ENCODE measurements around the gene GALNT9. TPM values are rescaled to one million over a fixed set of nuclear protein-coding genes. Genes with fewer than 3 reads are reported as not detected.

GALNT9 gene
- total RNA-seq, 1 donor from 2014 or later, result not detected

GRCh38 chr12:132259364-132259871 lies 70.0 kb downstream of the GALNT9 start:
- DNase-seq (ENCODE audit: low read depth) (no peak), FAIRE-seq (no peak)
- Histone ChIP-seq H3K36me3 (ENCODE audit: control insufficient read depth, insufficient read depth, low read length) (no peaks in the 10 kb centered on the region), H3K4me3 (ENCODE audit: low read depth, low read length) (no peak overlapping the region), H3K27me3 (ENCODE audit: control insufficient read depth, insufficient read depth, low read length) (no peaks in the 10 kb centered on the region)
- no peak for TF ChIP-seq CTCF (IDR thresholded peaks at IDR 0.05; ENCODE audit: insufficient read depth, low read length, severe bottlenecking)

- H3K27me3 ChIP-seq (ENCODE audit: control insufficient read depth, insufficient read depth, low read length), result no peaks in the 10 kb centered on the region
- no peak for TF ChIP-seq CTCF (IDR thresholded peaks at IDR 0.05; ENCODE audit: insufficient read depth, low read length, severe bottlenecking)
- FAIRE-seq (no peak), DNase-seq (ENCODE audit: low read depth) (no peak)
- no peak overlapping the region for H3K4me3 ChIP-seq (ENCODE audit: low read depth, low read length)
- no peaks in the 10 kb centered on the region for H3K36me3 ChIP-seq (ENCODE audit: control insufficient read depth, insufficient read depth, low read length)
These were observed 70.8 kb downstream of the GALNT9 start for GRCh38 chr12:132258543-132258942.

GRCh38 chr12:132257955-132258490 lies 71.4 kb downstream of the GALNT9 start:
- H3K36me3 ChIP-seq (ENCODE audit: control insufficient read depth, insufficient read depth, low read length), result no peaks in the 10 kb centered on the region
- DNase-seq (ENCODE audit: low read depth) (no peak), FAIRE-seq (no peak)
- no peak for TF ChIP-seq CTCF (IDR thresholded peaks at IDR 0.05; ENCODE audit: insufficient read depth, low read length, severe bottlenecking)
- no peak overlapping the region for H3K4me3 ChIP-seq (ENCODE audit: low read depth, low read length)
- no peaks in the 10 kb centered on the region for H3K27me3 ChIP-seq (ENCODE audit: control insufficient read depth, insufficient read depth, low read length)

GRCh38 chr12:132257206-132257954 lies 72.0 kb downstream of the GALNT9 start:
- DNase-seq (ENCODE audit: low read depth) (no peak), FAIRE-seq (no peak)
- TF ChIP-seq CTCF (IDR thresholded peaks at IDR 0.05; ENCODE audit: insufficient read depth, low read length, severe bottlenecking), result no peak
- no peak overlapping the region for H3K4me3 ChIP-seq (ENCODE audit: low read depth, low read length)
- H3K27me3 ChIP-seq (ENCODE audit: control insufficient read depth, insufficient read depth, low read length), result no peaks in the 10 kb centered on the region
- no peaks in the 10 kb centered on the region for H3K36me3 ChIP-seq (ENCODE audit: control insufficient read depth, insufficient read depth, low read length)

GRCh38 chr12:132256646-132257045 lies 72.7 kb downstream of the GALNT9 start:
- Histone ChIP-seq H3K4me3 (ENCODE audit: low read depth, low read length) (no peak overlapping the region), H3K27me3 (ENCODE audit: control insufficient read depth, insufficient read depth, low read length) (no peaks in the 10 kb centered on the region), H3K36me3 (ENCODE audit: control insufficient read depth, insufficient read depth, low read length) (no peaks in the 10 kb centered on the region)
- TF ChIP-seq CTCF (IDR thresholded peaks at IDR 0.05; ENCODE audit: insufficient read depth, low read length, severe bottlenecking), result no peak
- DNase-seq (ENCODE audit: low read depth), result no peak
- FAIRE-seq, result no peak
